HCT116 (cell line): ENCODE results near the gene SH3GL1. TPM values are rescaled to one million over a fixed set of nuclear protein-coding genes. Genes with fewer than 3 reads are reported as not detected.
A peak's percentile ranks its signal among the peaks of the same experiment; 100 is the strongest.

ENCODE experiments used
- ATAC-seq: fragments of 200-7000 bp; cut with Tn5 transposase; 2 replicates; pipeline ENCODE4 v1.9.1; 2020; ENCODE audit warnings: mild to moderate bottlenecking, moderate library complexity
- BruUV-seq: library from RNA; stranded (reverse); fragments of 400-500 nt; replicated peaks from 2 replicates; lab custom pipeline; 2021; lab: Mats Ljungman, UMichigan
- CTCF ChIA-PET: fragments of 300-600 bp; sonication (Branson Sonifier 250); formaldehyde crosslinking; loops from one replicate; lab custom pipeline; 2021; ENCODE audit warnings: antibody characterized with exemption; lab: Charles Lee
- POLR2A ChIA-PET: fragments of 300-600, 350-600 bp; sonication (Branson Sonifier 250); formaldehyde crosslinking; loops from one replicate; lab custom pipeline; 2021; ENCODE audit warnings: antibody characterized with exemption; lab: Charles Lee
- RAD21 ChIA-PET, 2 experiments: fragments of 300-600 bp; sonication (Branson Sonifier 250); formaldehyde crosslinking; loops; one replicate each; lab custom pipeline; 2023; ENCODE audit warnings: low total read pairs in 2 of 2; ENCODE audit not compliant: uncharacterized antibody in 2 of 2, unreplicated experiment in 2 of 2, low non-redundant PET in 1 of 2; lab: Charles Lee
- DNase-seq: peaks from one replicate; pipeline ENCODE4 v3.0.0-alpha.2; 2010; ENCODE audit warnings: low read depth, low spot score
- H2AFZ ChIP-seq: fragments of 200-600 bp; shearing (Covaris generic), sonication (generic); 2 replicates; pipeline ENCODE4 v1.6.1; 2017; ENCODE audit warnings: low read depth, mixed run types, mixed read lengths, antibody characterized with exemption, low read length; ENCODE audit not compliant: poor library complexity, severe bottlenecking
- H3K27ac ChIP-seq: 2 replicates; pipeline ENCODE4 v1.5.1; 2012; ENCODE audit warnings: low read depth, low read length
- H3K27me3 ChIP-seq: fragments of 200-600 bp; sonication (generic); 2 replicates; pipeline ENCODE4 v1.6.1; 2016; ENCODE audit warnings: mixed run types, low read length, mixed read lengths; ENCODE audit not compliant: insufficient read depth
- H3K36me3 ChIP-seq, 2 experiments: fragments of 200-500 bp in 1 of 2; fragments of 200-600 bp in 1 of 2; sonication (Bioruptor generic) in 1 of 2; sonication (generic) in 1 of 2; 2 replicates each; pipeline versions ENCODE4 v1.5.1 to v1.6.1; 2014 to 2016; ENCODE audit warnings: low read length in 2 of 2, inconsistent platforms in 1 of 2, mixed read lengths in 1 of 2, mixed run types in 1 of 2; ENCODE audit not compliant: insufficient read depth in 2 of 2, control insufficient read depth in 1 of 2
- H3K4me1 ChIP-seq, 2 experiments: fragments of 200-600 bp in 1 of 2; sonication (generic) in 1 of 2; 2 replicates each; pipeline versions ENCODE4 v1.5.1 to v1.6.1; 2012 to 2017; ENCODE audit warnings: low read length in 2 of 2, inconsistent platforms in 1 of 2, mild to moderate bottlenecking in 1 of 2, mixed read lengths in 1 of 2, mixed run types in 1 of 2, moderate library complexity in 1 of 2; ENCODE audit not compliant: insufficient read depth in 2 of 2, control insufficient read depth in 1 of 2
- H3K4me2 ChIP-seq: fragments of 200-600 bp; sonication (generic); 2 replicates; pipeline ENCODE4 v1.6.1; 2017; ENCODE audit warnings: mixed run types, low read length, mixed read lengths
- H3K4me3 ChIP-seq, 2 experiments: fragments of 200-600 bp in 1 of 2; sonication (generic) in 1 of 2; replicated peaks in 1 of 2; 2 replicates each; pipeline ENCODE4 v1.5.1; 2011 to 2016; ENCODE audit warnings: low read length in 2 of 2, control low read depth in 1 of 2, low read depth in 1 of 2, mild to moderate bottlenecking in 1 of 2, mixed read lengths in 1 of 2, mixed run types in 1 of 2
- H3K79me2 ChIP-seq: fragments of 200-600 bp; sonication (generic); 2 replicates; pipeline ENCODE4 v1.6.1; 2017; ENCODE audit warnings: mild to moderate bottlenecking, mixed run types, low read length, moderate library complexity, mixed read lengths; ENCODE audit not compliant: insufficient read depth
- H3K9ac ChIP-seq: fragments of 200-600 bp; sonication (generic); 2 replicates; pipeline ENCODE4 v1.6.1; 2016; ENCODE audit warnings: low read length, mixed read lengths
- H3K9me2 ChIP-seq: fragments of 200-600 bp; sonication (generic), shearing (Covaris generic); 2 replicates; pipeline ENCODE4 v1.6.1; 2017; ENCODE audit warnings: mixed run types, mild to moderate bottlenecking, moderate library complexity; ENCODE audit not compliant: insufficient read depth
- H3K9me3 ChIP-seq, 2 experiments: fragments of 200-500 bp in 1 of 2; fragments of 200-600 bp in 1 of 2; sonication (Bioruptor generic) in 1 of 2; sonication (generic) in 1 of 2; 2 replicates each; pipeline ENCODE4 v1.6.1; 2014 to 2017; ENCODE audit warnings: low read length in 2 of 2, mixed read lengths in 2 of 2, inconsistent platforms in 1 of 2, low read depth in 1 of 2, mild to moderate bottlenecking in 1 of 2, mixed run types in 1 of 2, moderate library complexity in 1 of 2; ENCODE audit not compliant: control insufficient read depth in 1 of 2, insufficient read depth in 1 of 2
- H4K20me1 ChIP-seq: fragments of 200-600 bp; sonication (generic), shearing (Covaris generic); 2 replicates; pipeline ENCODE4 v1.6.1; 2017; ENCODE audit warnings: mixed run types, mild to moderate bottlenecking, moderate library complexity; ENCODE audit not compliant: insufficient read depth
- CBX3 ChIP-seq: IDR thresholded peaks from 2 replicates; pipeline ENCODE4 v1.6.1; 2012; ENCODE audit warnings: low read depth
- EZH2phosphoT487 ChIP-seq: fragments of 200-600 bp; IDR thresholded peaks from 2 replicates; pipeline ENCODE4 v1.6.1; 2018; ENCODE audit warnings: antibody characterized with exemption, borderline replicate concordance
- JUND ChIP-seq: IDR thresholded peaks from 2 replicates; pipeline ENCODE4 v1.6.1; 2012
- POLR2AphosphoS5 ChIP-seq: IDR thresholded peaks from 2 replicates; pipeline ENCODE4 v1.6.1; 2011; ENCODE audit warnings: mild to moderate bottlenecking, low read depth, low read length, moderate library complexity
- SIN3A ChIP-seq: IDR thresholded peaks from 2 replicates; pipeline ENCODE4 v1.6.1; 2012; ENCODE audit warnings: low read depth
- YY1 ChIP-seq: IDR thresholded peaks from 2 replicates; pipeline ENCODE4 v1.6.1; 2011; ENCODE audit warnings: low read length, low read depth, moderate library complexity, mild to moderate bottlenecking; ENCODE audit not compliant: insufficient replicate concordance; ENCODE audit errors: extremely low read depth
- ZFX ChIP-seq: fragments of 450-650 bp; IDR thresholded peaks from 2 replicates; pipeline ENCODE4 v1.6.1; 2017
- ZNF274 ChIP-seq: fragments of 200-500 bp; sonication (Bioruptor generic); IDR thresholded peaks from 2 replicates; pipeline ENCODE4 v1.6.1; 2014; ENCODE audit warnings: mild to moderate bottlenecking, low read depth, low read length, inconsistent platforms
- intact Hi-C: fragments of 100-400 bp; cut with micrococcal nuclease; formaldehyde crosslinking; loops from 2 replicates; pipeline ENCODE4 v1.10.0; 2022
- total RNA-seq: library from RNA; stranded (reverse); gene quantifications from one replicate; pipeline ENCODE4 v1.2.1, GENCODE V29; 2021; ENCODE audit not compliant: unreplicated experiment
- TF ChIP-seq, protein P1 (sequence below): IDR thresholded peaks from 2 replicates; pipeline ENCODE4 v1.6.1; 2012

SH3GL1 gene
- total RNA-seq, 1 experiment from 2014 or later: 86.0 TPM

DNA sequence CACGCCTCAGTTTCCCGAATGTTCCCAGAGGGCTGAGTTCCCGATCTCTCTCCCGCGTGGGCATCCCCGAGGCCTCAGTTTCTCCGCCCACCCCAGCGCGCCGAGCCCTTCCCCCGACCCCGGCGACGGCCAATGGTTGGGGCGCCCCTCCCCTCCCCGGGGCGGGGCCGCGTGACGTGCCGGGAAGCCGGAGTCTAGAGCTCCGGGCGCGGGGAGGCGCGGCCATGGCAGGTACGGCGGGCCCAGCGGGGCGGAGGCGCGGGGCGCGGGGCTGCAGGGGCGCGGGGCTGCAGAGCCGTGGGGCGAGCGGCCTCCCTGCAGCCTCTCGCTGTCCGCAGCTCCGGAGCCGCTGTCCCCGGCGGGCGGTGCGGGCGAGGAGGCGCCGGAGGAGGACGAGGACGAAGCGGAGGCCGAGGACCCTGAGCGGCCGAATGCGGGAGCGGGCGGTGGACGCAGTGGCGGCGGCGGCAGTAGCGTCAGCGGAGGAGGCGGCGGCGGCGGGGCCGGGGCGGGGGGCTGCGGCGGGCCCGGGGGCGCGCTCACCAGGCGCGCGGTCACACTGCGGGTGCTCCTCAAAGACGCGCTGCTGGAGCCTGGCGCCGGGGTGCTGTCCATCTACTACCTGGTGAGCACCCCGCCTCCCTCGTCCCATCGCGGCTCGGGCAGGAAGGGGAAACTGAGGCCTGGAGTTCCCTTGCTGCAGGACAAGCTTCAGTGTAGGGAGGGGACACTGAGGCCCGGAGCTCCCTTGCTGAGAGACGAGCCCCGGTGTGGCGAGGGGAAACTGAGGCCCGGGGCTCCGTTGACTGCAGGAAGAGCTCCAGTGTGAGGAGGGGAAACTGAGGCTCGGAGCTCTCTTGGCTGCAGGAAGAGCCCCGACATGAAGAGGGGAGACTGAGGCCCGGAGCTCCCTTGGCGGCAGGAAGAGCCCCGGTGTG lies 56.7 kb downstream of the SH3GL1 start, which contains the start of gene MPND:
MPND (plus strand) TSS at position 193 of the 938 bp plus-strand sequence; CDS start at position 225, 32 bp downstream.
- Histone ChIP-seq H4K20me1 (no peaks in the 10 kb centered on the region), H3K4me3 (peak within 1 kb of the TSS; percentile 69 to 75), H3K4me2 (peak within 1 kb of the TSS; percentile 97), H2AFZ (peak within 1 kb of the TSS; percentile 62), H3K9me3 (no peaks in the 10 kb centered on the region), H3K36me3 (peaks cover 0 to 5% of the 10 kb centered on the region in 2 experiments; a peak in 2 of 4 replicates), H3K4me1 (peaks cover 7 to 18% of the 10 kb centered on the region in 2 experiments), H3K27ac (peak within 1 kb of the TSS; percentile 86), H3K27me3 (no peaks in the 10 kb centered on the region), H3K9ac (peak within 1 kb of the TSS; percentile 77), H3K9me2 (no peaks in the 10 kb centered on the region), H3K79me2 (no peaks in the 10 kb centered on the region; the same call in 1 of the 2 replicates)
- CTCF ChIA-PET: interaction anchor here (1.2 to 3.0 kb wide), 4 partner anchors 9 to 96 kb away, joined by 3 to 47 read pairs (median 20); partner anchors contain the start of gene YJU2
- RAD21 ChIA-PET: interaction anchor here in 1 of 2 experiments (0.8 to 1.5 kb wide), 2 partner anchors 9 to 77 kb away, joined by 3 to 10 read pairs; no protein-coding TSS in a partner anchor
- no TSS peak for BruUV-seq
- POLR2A ChIA-PET: interaction anchor here (1.0 to 1.6 kb wide), 15 partner anchors 9 to 128 kb away, joined by 3 to 11 read pairs (median 5); partner anchors contain the start of genes CHAF1A, FSD1 and YJU2
- ATAC-seq (peak; percentile 79), DNase-seq (peak; percentile 50)
- intact Hi-C loops: loop anchor here (2.0 kb wide), 1 partner anchor 31 kb away; no protein-coding TSS in a partner anchor
- TF ChIP-seq YY1: peak; percentile 77
- TF ChIP-seq JUND: no peak
- TF ChIP-seq ZNF274: no peak
- 0 out of 2 replicates have a peak, but pooled peaks have one; percentile 24 for TF ChIP-seq SIN3A
- TF ChIP-seq CBX3: no peak
- peak; percentile 48; the same call in 1 of the 2 replicates for TF ChIP-seq POLR2AphosphoS5
- TF ChIP-seq EZH2phosphoT487: no peak
- no peak; the same call in 1 of the 2 replicates for TF ChIP-seq ZFX
- TF ChIP-seq, protein P1, sequence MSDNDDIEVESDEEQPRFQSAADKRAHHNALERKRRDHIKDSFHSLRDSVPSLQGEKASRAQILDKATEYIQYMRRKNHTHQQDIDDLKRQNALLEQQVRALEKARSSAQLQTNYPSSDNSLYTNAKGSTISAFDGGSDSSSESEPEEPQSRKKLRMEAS: peak; percentile 74; the same call in 1 of the 2 replicates
